HG02870 (cell line): ENCODE results near the gene OR2S2.

Experiments used
- ATAC-seq: cut with Tn5 transposase; IDR thresholded peaks from one replicate; pipeline ENCODE4 v1.9.1; 2021; ENCODE audit warnings: mild to moderate bottlenecking, moderate library complexity; ENCODE audit not compliant: unreplicated experiment

The OR2S2 gene

GRCh38 chr9:35962126-35962906, 4.4 kb upstream of the OR2S2 start:
- ATAC-seq = no peak

GRCh38 chr9:35960039-35960655, 2.2 kb upstream of the OR2S2 start:
- no peak for ATAC-seq

GRCh38 chr9:35956651-35957050, 1.3 kb downstream of the OR2S2 start:
- no peak for ATAC-seq

GRCh38 chr9:35954942-35955546, 2.9 kb downstream of the OR2S2 start:
- no peak for ATAC-seq

- no peak for ATAC-seq
Measured at GRCh38 chr9:35952526-35953191, 5.3 kb downstream of the OR2S2 start.

- ATAC-seq = no peak
Measured at GRCh38 chr9:35951736-35952135, 6.2 kb downstream of the OR2S2 start.

- ATAC-seq = no peak
Measured at GRCh38 chr9:35948901-35949318, 9.0 kb downstream of the OR2S2 start.

- no peak for ATAC-seq
Measured at GRCh38 chr9:35948451-35948850, 9.5 kb downstream of the OR2S2 start.

- no peak for ATAC-seq
Measured at GRCh38 chr9:35945341-35946018, 12.5 kb downstream of the OR2S2 start.

- no peak for ATAC-seq
Measured at GRCh38 chr9:35944841-35945240, 13.1 kb downstream of the OR2S2 start.

- no peak for ATAC-seq
Measured at GRCh38 chr9:35944173-35944572, 13.8 kb downstream of the OR2S2 start.

- no peak for ATAC-seq
Measured at GRCh38 chr9:35942286-35942685, 15.7 kb downstream of the OR2S2 start.

GRCh38 chr9:35940458-35941407, 17.2 kb downstream of the OR2S2 start:
- ATAC-seq = no peak

GRCh38 chr9:35939679-35940250, 18.2 kb downstream of the OR2S2 start:
- no peak for ATAC-seq

- no peak for ATAC-seq
Measured at GRCh38 chr9:35938474-35939356, 19.2 kb downstream of the OR2S2 start.

GRCh38 chr9:35937227-35937626, 20.7 kb downstream of the OR2S2 start:
- no peak for ATAC-seq

- ATAC-seq = no peak
Measured at GRCh38 chr9:35935755-35936509, 22.0 kb downstream of the OR2S2 start.

GRCh38 chr9:35935261-35935660, 22.7 kb downstream of the OR2S2 start:
- ATAC-seq = no peak
